ENCODE data around the gene LCN2.
"Not testable (repeated sequence)": the region's sequence is repeated elsewhere in the genome, so short reads cannot be mapped to it uniquely, and the experiment has no call there.

The LCN2 gene

DNA sequence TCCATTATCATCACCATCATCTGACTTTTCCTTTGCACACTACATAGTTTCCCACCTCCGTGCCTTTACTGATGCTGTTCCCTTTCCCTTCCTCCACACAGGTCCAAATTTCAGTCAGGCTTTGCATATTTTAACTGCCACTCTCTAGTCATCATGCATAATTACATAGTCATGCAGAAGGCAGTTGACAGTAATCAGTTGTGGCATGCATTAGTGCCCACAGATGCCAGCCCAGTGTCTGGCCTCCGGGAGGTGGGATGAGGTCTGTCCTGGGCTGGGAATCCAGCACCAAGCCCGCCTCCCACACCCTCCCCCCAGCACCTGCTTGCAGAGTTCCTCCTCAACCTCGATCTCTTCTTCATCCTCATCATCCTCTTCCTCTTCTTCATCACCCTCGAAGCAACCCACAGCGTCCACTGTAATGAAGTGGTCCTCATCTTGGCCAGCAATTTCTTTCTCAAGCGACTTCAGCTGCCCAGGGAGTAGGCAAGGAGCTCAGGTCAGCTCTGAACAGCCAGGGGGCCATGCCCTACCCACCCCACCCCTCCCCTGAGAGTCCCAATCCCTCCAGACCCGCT, 19.6 kb downstream of the LCN2 start:
- no peak for DNase-seq (ENCODE audit: insufficient read length, low spot score)
- no peak for TF ChIP-seq POLR2A (IDR thresholded peaks at IDR 0.05; ENCODE audit: low read depth, low read length)
- FAIRE-seq = no peak

GRCh38 chr9:128169492-128169891, 20.2 kb downstream of the LCN2 start:
- no peak for FAIRE-seq
- no peak for DNase-seq (ENCODE audit: insufficient read length, low spot score)
- no peak for TF ChIP-seq POLR2A (IDR thresholded peaks at IDR 0.05; ENCODE audit: low read depth, low read length)

DNA sequence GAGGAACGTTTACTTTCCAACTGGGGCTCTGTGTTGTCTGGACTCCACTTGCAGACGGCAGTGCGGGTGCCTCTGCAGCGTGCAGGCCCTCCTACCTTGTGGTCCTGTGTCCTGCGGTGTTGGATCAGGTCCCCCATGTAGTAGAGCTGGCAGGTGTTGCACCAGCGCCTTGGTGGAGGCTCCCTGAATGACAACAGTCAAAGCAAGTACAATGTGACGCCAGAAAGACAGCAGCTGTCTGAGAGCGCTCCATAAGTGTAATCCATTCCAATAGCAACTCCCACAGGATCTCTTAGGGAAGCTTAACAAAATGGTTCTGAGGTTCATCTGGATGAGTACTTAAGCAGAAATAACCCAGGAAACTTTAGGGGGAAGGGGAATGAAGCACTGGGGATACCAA, 20.7 kb downstream of the LCN2 start:
- FAIRE-seq (no peak), DNase-seq (ENCODE audit: insufficient read length, low spot score) (no peak)
- TF ChIP-seq POLR2A (IDR thresholded peaks at IDR 0.05; ENCODE audit: low read depth, low read length) = no peak

- FAIRE-seq (no peak), DNase-seq (ENCODE audit: insufficient read length, low spot score) (no peak)
- no peak for TF ChIP-seq POLR2A (IDR thresholded peaks at IDR 0.05; ENCODE audit: low read depth, low read length)
Measured at GRCh38 chr9:128174062-128174461, 24.8 kb downstream of the LCN2 start.

- no peak for DNase-seq (ENCODE audit: insufficient read length, low spot score)
- FAIRE-seq = no peak
- TF ChIP-seq POLR2A (IDR thresholded peaks at IDR 0.05; ENCODE audit: low read depth, low read length) = no peak
Measured at GRCh38 chr9:128175102-128175563, 25.9 kb downstream of the LCN2 start.

- DNase-seq (ENCODE audit: insufficient read length, low spot score) (no peak), FAIRE-seq (no peak)
- no peak for TF ChIP-seq POLR2A (IDR thresholded peaks at IDR 0.05; ENCODE audit: low read depth, low read length)
Measured at GRCh38 chr9:128175726-128176125, 26.5 kb downstream of the LCN2 start.

- FAIRE-seq = no peak
- DNase-seq (ENCODE audit: insufficient read length, low spot score) = no peak
- TF ChIP-seq POLR2A (IDR thresholded peaks at IDR 0.05; ENCODE audit: low read depth, low read length) = no peak
Measured at GRCh38 chr9:128178806-128179431, 29.7 kb downstream of the LCN2 start.

DNA sequence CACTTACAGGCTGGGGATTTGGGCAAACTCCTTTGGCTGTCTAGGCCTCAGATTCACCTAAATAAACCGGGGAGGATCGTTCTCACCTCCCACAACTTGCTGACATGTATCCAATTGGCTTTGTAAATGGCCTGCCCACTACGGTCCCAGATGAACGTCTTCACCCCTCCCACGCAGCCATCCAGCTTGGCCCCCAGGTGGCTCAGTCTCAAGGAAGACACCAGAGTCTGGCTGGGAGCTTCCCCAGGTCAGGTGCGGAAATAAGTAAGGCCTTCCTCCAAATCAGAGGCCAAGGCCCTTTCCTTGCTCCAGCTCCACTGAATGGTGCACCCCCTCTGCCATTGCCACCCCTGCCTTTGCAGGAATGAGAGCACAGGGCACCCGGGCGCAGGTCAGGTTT, 30.7 kb downstream of the LCN2 start:
- no peak for FAIRE-seq
- no peak for TF ChIP-seq POLR2A (IDR thresholded peaks at IDR 0.05; ENCODE audit: low read depth, low read length)
- DNase-seq (ENCODE audit: insufficient read length, low spot score) = no peak

DNA sequence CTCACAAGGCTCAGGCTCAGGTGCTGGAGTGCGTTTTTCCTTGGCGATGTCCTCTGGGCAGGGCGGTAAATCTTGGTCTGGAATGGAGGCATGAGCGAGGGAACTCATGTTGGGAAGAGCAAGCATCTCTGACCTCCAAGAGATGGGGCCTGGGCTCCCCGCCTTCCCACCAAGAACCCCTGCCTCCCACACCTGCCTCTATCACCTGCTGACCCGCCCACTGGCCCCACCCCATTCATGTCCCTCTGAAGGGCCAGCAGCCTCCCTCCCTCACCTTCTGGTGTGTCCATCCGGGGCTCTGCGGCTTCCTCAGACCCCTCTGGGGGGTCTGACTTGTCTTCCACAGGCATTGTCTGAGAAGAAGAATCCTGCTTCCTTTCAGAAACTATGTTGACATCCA, 31.2 kb downstream of the LCN2 start:
- TF ChIP-seq POLR2A (IDR thresholded peaks at IDR 0.05; ENCODE audit: low read depth, low read length) = no peak
- DNase-seq (ENCODE audit: insufficient read length, low spot score) (no peak), FAIRE-seq (no peak)

- DNase-seq (ENCODE audit: insufficient read length, low spot score); FAIRE-seq: not testable (repeated sequence)
Measured at GRCh38 chr9:128181480-128181879, 32.2 kb downstream of the LCN2 start.

GRCh38 chr9:128182893-128183588, 33.8 kb downstream of the LCN2 start:
- TF ChIP-seq POLR2A (IDR thresholded peaks at IDR 0.05; ENCODE audit: low read depth, low read length) = no peak
- DNase-seq (ENCODE audit: insufficient read length, low spot score) = no peak
- no peak for FAIRE-seq

DNA sequence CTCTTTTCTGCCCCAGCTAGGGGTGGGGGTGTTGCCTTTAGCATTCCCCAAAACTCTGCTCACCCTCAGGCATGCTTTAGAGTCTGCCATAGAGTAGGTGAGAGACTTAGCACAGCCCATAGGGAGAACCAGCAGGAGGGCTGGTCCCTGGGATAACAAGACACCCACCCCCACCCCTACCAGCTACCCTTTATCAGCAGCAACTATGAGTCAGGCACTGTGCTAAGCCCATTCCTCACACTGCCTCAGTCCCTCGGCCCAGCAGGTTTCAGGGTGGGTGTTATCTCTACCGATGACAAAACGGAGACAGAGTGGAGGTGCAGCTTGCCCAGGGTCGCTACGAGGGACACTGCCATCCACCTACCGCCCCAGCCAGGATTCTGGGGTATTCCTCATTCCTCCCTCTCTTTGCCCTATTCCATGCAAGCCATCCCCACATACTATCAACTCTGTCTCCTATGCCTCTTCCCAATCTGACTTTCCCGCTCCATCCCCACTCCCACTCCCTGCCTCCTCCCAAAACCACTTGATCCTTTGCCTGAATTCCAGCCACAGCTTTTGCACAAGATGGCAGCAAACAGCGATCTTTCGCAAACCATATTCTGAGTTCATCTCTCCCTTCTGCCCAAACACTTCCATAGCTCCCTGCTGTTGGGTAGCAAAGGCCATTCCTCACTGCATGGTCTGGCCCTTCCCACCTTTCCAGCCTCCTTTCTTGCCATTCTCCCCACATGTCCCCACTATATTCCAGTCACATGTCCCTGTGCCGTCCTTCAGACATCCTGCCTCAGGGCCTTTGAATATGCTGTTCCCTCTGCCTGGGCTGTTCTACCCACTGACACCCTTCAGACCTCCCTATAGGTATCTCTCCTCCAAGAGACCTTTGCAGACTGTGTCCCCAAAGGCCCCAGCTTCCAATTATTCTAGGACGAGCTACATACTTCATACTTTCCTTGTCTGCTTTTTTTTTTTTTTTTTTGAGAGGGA, 37.0 kb downstream of the LCN2 start:
- TF ChIP-seq POLR2A (IDR thresholded peaks at IDR 0.05; ENCODE audit: low read depth, low read length) = no peak
- DNase-seq (ENCODE audit: insufficient read length, low spot score) (no peak), FAIRE-seq (no peak)

GRCh38 chr9:128187361-128187760, 38.1 kb downstream of the LCN2 start:
- TF ChIP-seq POLR2A (IDR thresholded peaks at IDR 0.05; ENCODE audit: low read depth, low read length) = no peak
- DNase-seq (ENCODE audit: insufficient read length, low spot score) (no peak), FAIRE-seq (no peak)

- DNase-seq (ENCODE audit: insufficient read length, low spot score) (no peak), FAIRE-seq (no peak)
- no peak for TF ChIP-seq POLR2A (IDR thresholded peaks at IDR 0.05; ENCODE audit: low read depth, low read length)
Measured at GRCh38 chr9:128188209-128188608, 39.0 kb downstream of the LCN2 start.
